ENCODE data around the gene MRPL55. TPM values are rescaled to one million over a fixed set of nuclear protein-coding genes. Genes with fewer than 3 reads are reported as not detected.
A peak's percentile ranks its signal among the peaks of the same experiment; 100 is the strongest.

Gene MRPL55
- total and polyA plus RNA-seq, 2 of the 13 experiments (the other 11 are each of a cell fraction or from before 2014, with no cell fraction given), result 58.6 to 92.9 TPM

- TF ChIP-seq ZBTB2 (CRISPR knock-in tag; IDR thresholded peaks at IDR 0.05; ENCODE audit: low read depth), result peak; percentile 19; the same call in 1 of the 2 replicates
- TF ChIP-seq ISL2 (CRISPR knock-in tag; IDR thresholded peaks at IDR 0.05), result no peak
- peak; percentile 20; the same call in 1 of the 2 replicates for TF ChIP-seq HNF4A (CRISPR knock-in tag; IDR thresholded peaks at IDR 0.05)
- no peak for TF ChIP-seq CCAR2 (optimal IDR thresholded peaks at IDR 0.05; ENCODE audit: low read depth, low read length)
- peak; percentile 70; the same call in 1 of the 2 replicates for TF ChIP-seq ZNF816 (CRISPR knock-in tag; IDR thresholded peaks at IDR 0.05; ENCODE audit: borderline replicate concordance)
- 0 out of 2 replicates have a peak, but pooled peaks have one; percentile 63 for TF ChIP-seq ZNF251 (CRISPR knock-in tag; IDR thresholded peaks at IDR 0.05)
- 0 out of 2 replicates have a peak, but pooled peaks have one; percentile 76 for TF ChIP-seq ZNF513 (CRISPR knock-in tag; conservative IDR thresholded peaks at IDR 0.05)
Observed at GRCh38 chr1:228139406-228139930, 30.4 kb upstream of the MRPL55 start (continued).

GRCh38 chr1:228136901-228137300, 27.8 kb upstream of the MRPL55 start:
- no peak overlapping the region for H3K4me3 ChIP-seq (replicated peaks in 1 of 3; ENCODE audit: insufficient read depth in 1 of 3, low read depth in 2 of 3, low read length in 3 of 3)
- H3K9me3 ChIP-seq (ENCODE audit: low read length), result no peaks in the 10 kb centered on the region
- ChIA-PET CTCF (ENCODE audit: low intra/inter-chr PET ratio, low total read pairs) (no interaction called here), POLR2A (interaction anchor here (5.6 kb wide), 1 partner anchor 29 kb away, joined by 38 read pairs; the partner anchor contains the start of gene IBA57)
- peaks cover 13% of the 10 kb centered on the region for H3K4me1 ChIP-seq (ENCODE audit: insufficient read depth, low read length)
- peaks cover 15% of the 10 kb centered on the region for H3K79me2 ChIP-seq (ENCODE audit: insufficient read depth, low read length)
- H3K9ac ChIP-seq (ENCODE audit: insufficient read depth, low read depth, low read length), result no peak overlapping the region
- H3K4me2 ChIP-seq (ENCODE audit: low read depth, low read length), result no peak overlapping the region
- no peaks in the 10 kb centered on the region; the same call in 1 of the 2 replicates for H4K20me1 ChIP-seq (ENCODE audit: insufficient read depth, low read length)
- intact Hi-C loops (cut with micrococcal nuclease; ENCODE audit: unreplicated experiment), result no loop called here
- no peak overlapping the region for H2AFZ ChIP-seq (ENCODE audit: low read length)
- FAIRE-seq, result no peak
- WGBS (ENCODE audit: low lambda C conversion rate), result 0% methylated on average over 1 of the region's 1 CpG
- ATAC-seq, result no peak
- no peak overlapping the region for H3K27ac ChIP-seq (ENCODE audit: extremely low read length, insufficient read depth, low read length)
- in situ Hi-C loops (cut with HindIII; ENCODE audit: extremely low pct_ligation_motif_present, low pct_unique_long_range_greater_than_20kb), result loop anchor here (5.0 kb wide), 1 partner anchor 40 kb away; no protein-coding TSS in a partner anchor
- H3K36me3 ChIP-seq (replicated peaks in 1 of 2; ENCODE audit: control insufficient read depth in 1 of 2, insufficient read depth in 2 of 2, low read length in 2 of 2), result no peaks in the 10 kb centered on the region
- no peak for DNase-seq (ENCODE audit: low spot score)
- no TSS peak for BruUV-seq (replicated peaks)
- H3K27me3 ChIP-seq (ENCODE audit: control insufficient read depth in 1 of 2, insufficient read depth in 2 of 2, low read length in 2 of 2), result peaks cover 0 to 8% of the 10 kb centered on the region in 2 experiments; a peak in 2 of 5 replicates
- TF ChIP-seq PRDM15 (CRISPR knock-in tag; IDR thresholded peaks at IDR 0.05), result no peak
- TF ChIP-seq ATF4 (CRISPR knock-in tag; IDR thresholded peaks at IDR 0.05), result peak in 1 of 2 experiments; percentile 88; a peak in 2 of 4 replicates
- TF ChIP-seq SOX13 (IDR thresholded peaks at IDR 0.05), result no peak
- no peak for TF ChIP-seq SOX13 (CRISPR knock-in tag; conservative IDR thresholded peaks at IDR 0.05 in 1 of 2, IDR thresholded peaks at IDR 0.05 in 1 of 2)
- TF ChIP-seq FOSL2 (CRISPR knock-in tag; IDR thresholded peaks at IDR 0.05), result peak; percentile 25; the same call in 1 of the 2 replicates
- TF ChIP-seq SMAD9 (CRISPR knock-in tag; IDR thresholded peaks at IDR 0.05), result no peak
- 0 out of 2 replicates have a peak, but pooled peaks have one; percentile 14 for TF ChIP-seq BHLHE40 (IDR thresholded peaks at IDR 0.05; ENCODE audit: low read length)
- TF ChIP-seq CEBPB (IDR thresholded peaks at IDR 0.05; ENCODE audit: borderline replicate concordance, low read depth, low read length), result peak; percentile 62; the same call in 1 of the 2 replicates

Measured in HepG2 (cell line).